GM19467 (cell line): ENCODE results near the gene PCDHGA5.
"Not testable (repeated sequence)": the region's sequence is repeated elsewhere in the genome, so short reads cannot be mapped to it uniquely, and the experiment has no call there.

Experiments used
- ATAC-seq: cut with Tn5 transposase; IDR thresholded peaks from one replicate; pipeline ENCODE4 v1.9.1; 2021; ENCODE audit warnings: mild to moderate bottlenecking, moderate library complexity; ENCODE audit not compliant: unreplicated experiment

The PCDHGA5 gene

GRCh38 chr5:141412854-141413539 is 49.0 kb downstream of the PCDHGA5 start, which contains the start of gene PCDHGA10:
Gene PCDHGA10, plus strand, starts transcription at chr5:141412987. Its CDS starts 189 bp downstream, at chr5:141413176.
- ATAC-seq: peak; percentile 66

GRCh38 chr5:141413540-141414069 is 49.6 kb downstream of the PCDHGA5 start:
- ATAC-seq: no peak

- not testable (repeated sequence) for ATAC-seq
Observed at GRCh38 chr5:141414548-141415274, 50.7 kb downstream of the PCDHGA5 start.

- not testable (repeated sequence) for ATAC-seq
Observed at GRCh38 chr5:141415275-141415618, 51.3 kb downstream of the PCDHGA5 start.
